GM20431 (cell line): ENCODE measurements around the gene ROCK2.

Experiments used
- in situ Hi-C: fragments of 300-500 bp; cut with MseI, MboI; formaldehyde crosslinking; loops from one replicate; pipeline ENCODE4 v1.15.0; 2020; ENCODE audit warnings: low sequenced_read_pairs; ENCODE audit not compliant: unreplicated experiment

ROCK2 gene

GRCh38 chr2:11314487-11314886 is 29.9 kb downstream of the ROCK2 start:
- in situ Hi-C loops = no loop called here

GRCh38 chr2:11312770-11313471 is 31.5 kb downstream of the ROCK2 start:
- in situ Hi-C loops = no loop called here

- in situ Hi-C loops = no loop called here
These were observed 32.9 kb downstream of the ROCK2 start for GRCh38 chr2:11311543-11311942.

- in situ Hi-C loops = no loop called here
These were observed 34.2 kb downstream of the ROCK2 start for GRCh38 chr2:11310212-11310611.

- in situ Hi-C loops = no loop called here
These were observed 34.7 kb downstream of the ROCK2 start for GRCh38 chr2:11309706-11310105.

- in situ Hi-C loops = no loop called here
These were observed 36.5 kb downstream of the ROCK2 start for GRCh38 chr2:11307764-11308415.

- in situ Hi-C loops = no loop called here
These were observed 38.5 kb downstream of the ROCK2 start for GRCh38 chr2:11305958-11306357.

GRCh38 chr2:11305338-11305737 is 39.1 kb downstream of the ROCK2 start:
- in situ Hi-C loops = no loop called here

GRCh38 chr2:11304476-11304875 is 40.0 kb downstream of the ROCK2 start:
- in situ Hi-C loops = no loop called here

- in situ Hi-C loops = no loop called here
These were observed 41.0 kb downstream of the ROCK2 start for GRCh38 chr2:11303290-11304013.

GRCh38 chr2:11299439-11299838 is 45.0 kb downstream of the ROCK2 start:
- in situ Hi-C loops = no loop called here

GRCh38 chr2:11298592-11298991 is 45.8 kb downstream of the ROCK2 start:
- in situ Hi-C loops = no loop called here

GRCh38 chr2:11296401-11296800 is 48.0 kb downstream of the ROCK2 start:
- in situ Hi-C loops = no loop called here

- in situ Hi-C loops = no loop called here
These were observed 51.8 kb downstream of the ROCK2 start for GRCh38 chr2:11292464-11293255.

- in situ Hi-C loops = no loop called here
These were observed 53.7 kb downstream of the ROCK2 start for GRCh38 chr2:11290713-11291112.

- in situ Hi-C loops = no loop called here
These were observed 54.2 kb downstream of the ROCK2 start for GRCh38 chr2:11290211-11290610.

- in situ Hi-C loops = no loop called here
These were observed 56.0 kb downstream of the ROCK2 start for GRCh38 chr2:11288431-11288830.

GRCh38 chr2:11286749-11287148 is 57.7 kb downstream of the ROCK2 start:
- in situ Hi-C loops = no loop called here

GRCh38 chr2:11286323-11286722 is 58.1 kb downstream of the ROCK2 start:
- in situ Hi-C loops = no loop called here

GRCh38 chr2:11285499-11285898 is 58.9 kb downstream of the ROCK2 start:
- in situ Hi-C loops = no loop called here
